Measurements from ENCODE around the gene FGD3.

DNA sequence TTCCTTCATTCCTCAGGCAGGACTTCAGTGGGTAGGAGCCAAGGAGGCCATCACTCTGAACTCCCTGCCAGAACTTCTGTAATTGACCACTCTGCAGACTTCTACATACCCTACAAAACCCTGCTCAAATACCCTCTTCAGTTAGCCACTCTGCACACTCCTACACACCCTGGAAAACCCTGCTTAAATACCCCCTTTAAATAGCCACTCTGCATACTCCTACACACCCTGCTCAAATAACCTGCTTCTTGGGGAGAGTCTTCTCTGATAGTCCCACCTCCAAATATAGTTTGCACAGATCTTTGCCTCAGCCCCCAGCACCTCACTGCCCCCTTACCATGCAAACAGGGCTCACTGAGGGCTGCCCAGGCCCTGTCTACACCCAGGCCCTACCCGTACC is 130.0 kb downstream of the FGD3 start:
- no peak for TF ChIP-seq CTCF (IDR thresholded peaks at IDR 0.05; ENCODE audit: borderline replicate concordance, extremely low read depth, low read length, poor library complexity, severe bottlenecking)
- TF ChIP-seq EZH2 (IDR thresholded peaks at IDR 0.05; ENCODE audit: borderline replicate concordance, low read depth, low read length, severe bottlenecking) = no peak
